Upper lobe of left lung (tissue), 6 donors: ENCODE measurements around the gene FOXP4. TPM values are rescaled to one million over a fixed set of nuclear protein-coding genes. Genes with fewer than 3 reads are reported as not detected.

ENCODE experiments used
- ATAC-seq, 2 donors: fragments of 200-7000 bp; cut with Tn5 transposase; one replicate each; pipeline ENCODE4 v1.9.1; 2022; ENCODE audit warnings: mild to moderate bottlenecking in 2 of 2, moderate library complexity in 2 of 2; ENCODE audit not compliant: low FRiP score in 2 of 2
- DNase-seq, 2 donors: peaks; one replicate each; pipeline ENCODE4 v3.0.0-alpha.2; 2019 to 2020
- H3K27ac ChIP-seq, 4 donors: fragments of 200-600 bp; sonication (generic); one replicate each; pipeline ENCODE4 v1.5.1; 2016 to 2019
- H3K27me3 ChIP-seq, 4 donors: fragments of 200-600 bp; sonication (generic); one replicate each; pipeline ENCODE4 v1.5.1; 2017 to 2019
- H3K36me3 ChIP-seq, 4 donors: fragments of 200-600 bp; sonication (generic); one replicate each; pipeline ENCODE4 v1.5.1; 2016 to 2019
- H3K4me1 ChIP-seq, 4 donors: fragments of 200-600 bp; sonication (generic); one replicate each; pipeline ENCODE4 v1.5.1; 2018 to 2019
- H3K4me3 ChIP-seq, 4 donors: fragments of 200-600 bp; sonication (generic); one replicate each; pipeline ENCODE4 v1.5.1; 2017 to 2019; ENCODE audit warnings: mild to moderate bottlenecking in 2 of 4, moderate library complexity in 1 of 4
- H3K9me3 ChIP-seq, 4 donors: fragments of 200-600 bp; sonication (generic); one replicate each; pipeline ENCODE4 v1.5.1; 2018 to 2019
- EP300 ChIP-seq, 4 donors: sonication (generic); formaldehyde crosslinking; IDR thresholded peaks; one replicate each; pipeline ENCODE4 v1.5.1; 2017; ENCODE audit warnings: antibody characterized with exemption in 4 of 4, control low read depth in 2 of 4
- POLR2A ChIP-seq, 4 donors: fragments of 450-650 bp; IDR thresholded peaks; one replicate each; pipeline ENCODE4 v1.5.1; 2016 to 2017; ENCODE audit warnings: antibody characterized with exemption in 4 of 4, mild to moderate bottlenecking in 2 of 4
- POLR2AphosphoS5 ChIP-seq, 2 donors: sonication (generic); formaldehyde crosslinking; IDR thresholded peaks; one replicate each; pipeline ENCODE4 v1.5.1; 2017; ENCODE audit warnings: antibody characterized with exemption in 2 of 2
- WGBS, 2 donors: methylation state at CpG; one replicate each; pipeline ENCODE4 v1.1.5; 2017 to 2018; 5-methylcytosine and 5-hydroxymethylcytosine counted together
- total RNA-seq, 6 donors: library from RNA; depleted of rRNA in 4 of 6; stranded (reverse); fragments of >200 nt in 4 of 6; gene quantifications; one replicate each; pipeline versions ENCODE4 v1.1.0 to v1.2.1, GENCODE V29; 2016 to 2021
- TF ChIP-seq, protein P1 (sequence below), 6 experiments: fragments of 450-650 bp in 4 of 6; fragments of 200-600 bp in 2 of 6; sonication (generic) in 2 of 6; IDR thresholded peaks; one replicate each; pipeline ENCODE4 v1.5.1; 2016 to 2019; ENCODE audit warnings: antibody characterized with exemption in 6 of 6
- donor health status: DM: no; HTN: no; CAD: no; lungs with moderate emphysema.
- donor health status: DM: no; HTN: yes; CAD: no; lungs with severe emphysema.

FOXP4 gene
- total RNA-seq, 6 donors from 2014 or later = 21.0 to 52.2 (median 27.7) TPM

DNA sequence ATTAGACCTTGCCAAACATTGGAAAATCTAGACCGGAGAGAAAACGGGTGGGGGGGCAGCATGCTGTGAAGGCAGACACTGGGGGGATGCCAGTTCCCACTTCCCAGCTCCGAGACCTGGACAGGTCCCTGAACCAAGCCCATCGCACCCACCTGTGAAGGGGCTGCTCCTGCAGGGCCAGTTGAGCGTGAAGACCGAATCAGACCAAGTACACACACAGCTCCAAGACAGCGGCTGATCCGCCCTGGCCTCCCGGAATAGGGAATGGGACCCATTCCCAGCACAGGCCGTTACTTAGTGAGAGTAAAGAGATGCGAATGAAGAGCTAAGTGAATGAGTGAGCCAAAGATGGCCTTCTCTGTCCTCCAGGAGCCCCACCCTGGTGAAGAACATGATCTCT is 50.6 kb downstream of the FOXP4 start:
- Histone ChIP-seq H3K27ac (no peak overlapping the region), H3K4me1 (no peaks in the 10 kb centered on the region), H3K9me3 (no peaks in the 10 kb centered on the region), H3K36me3 (peaks cover 0 to 55% (median 35%) of the 10 kb centered on the region in 4 donors), H3K27me3 (no peaks in the 10 kb centered on the region), H3K4me3 (no peak overlapping the region)
- TF ChIP-seq EP300 (IDR thresholded peaks at IDR 0.05) = no peak
- TF ChIP-seq POLR2A (IDR thresholded peaks at IDR 0.05) = no peak
- no peak for TF ChIP-seq POLR2AphosphoS5 (IDR thresholded peaks at IDR 0.05)
- TF ChIP-seq, protein P1, sequence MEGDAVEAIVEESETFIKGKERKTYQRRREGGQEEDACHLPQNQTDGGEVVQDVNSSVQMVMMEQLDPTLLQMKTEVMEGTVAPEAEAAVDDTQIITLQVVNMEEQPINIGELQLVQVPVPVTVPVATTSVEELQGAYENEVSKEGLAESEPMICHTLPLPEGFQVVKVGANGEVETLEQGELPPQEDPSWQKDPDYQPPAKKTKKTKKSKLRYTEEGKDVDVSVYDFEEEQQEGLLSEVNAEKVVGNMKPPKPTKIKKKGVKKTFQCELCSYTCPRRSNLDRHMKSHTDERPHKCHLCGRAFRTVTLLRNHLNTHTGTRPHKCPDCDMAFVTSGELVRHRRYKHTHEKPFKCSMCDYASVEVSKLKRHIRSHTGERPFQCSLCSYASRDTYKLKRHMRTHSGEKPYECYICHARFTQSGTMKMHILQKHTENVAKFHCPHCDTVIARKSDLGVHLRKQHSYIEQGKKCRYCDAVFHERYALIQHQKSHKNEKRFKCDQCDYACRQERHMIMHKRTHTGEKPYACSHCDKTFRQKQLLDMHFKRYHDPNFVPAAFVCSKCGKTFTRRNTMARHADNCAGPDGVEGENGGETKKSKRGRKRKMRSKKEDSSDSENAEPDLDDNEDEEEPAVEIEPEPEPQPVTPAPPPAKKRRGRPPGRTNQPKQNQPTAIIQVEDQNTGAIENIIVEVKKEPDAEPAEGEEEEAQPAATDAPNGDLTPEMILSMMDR (IDR thresholded peaks at IDR 0.05) = no peak
- DNase-seq = no peak
- WGBS, 2 donors = 92 to 93% methylated on average over 9 to 11 of the region's 11 CpGs
- ATAC-seq = no peak

DNA sequence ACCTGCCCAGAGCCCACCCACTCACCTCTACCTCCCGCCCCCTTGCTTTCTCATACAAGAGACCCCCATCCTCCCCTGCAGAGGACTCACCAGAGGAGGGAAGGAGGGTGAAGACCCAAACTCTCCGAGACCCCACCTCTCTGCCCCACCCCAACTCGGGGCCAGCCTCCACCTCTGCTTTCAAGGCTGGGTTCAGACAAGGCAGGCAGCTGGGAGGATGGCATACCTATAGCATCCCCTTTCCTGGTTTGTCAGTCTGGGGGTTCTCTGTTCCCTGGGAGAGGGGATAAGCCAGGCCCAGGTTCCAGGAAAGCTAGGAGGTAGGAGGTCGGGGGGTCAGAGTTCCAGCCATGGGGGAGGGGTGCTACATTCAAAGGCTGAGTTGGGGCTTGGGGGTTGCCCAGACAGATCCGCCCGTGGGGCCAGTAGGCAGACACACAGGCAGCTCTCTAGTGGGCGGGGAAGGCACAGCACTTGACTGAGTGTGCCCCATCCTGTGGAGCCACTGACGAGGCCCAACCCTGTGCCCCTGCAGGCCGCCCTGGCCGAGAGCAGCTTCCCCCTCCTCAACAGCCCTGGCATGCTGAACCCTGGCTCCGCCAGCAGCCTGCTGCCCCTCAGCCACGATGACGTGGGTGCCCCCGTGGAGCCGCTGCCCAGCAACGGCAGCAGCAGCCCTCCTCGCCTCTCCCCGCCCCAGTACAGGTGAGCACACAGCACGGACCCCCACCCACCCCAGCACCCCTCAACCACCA is 51.2 kb downstream of the FOXP4 start:
- H3K4me3 ChIP-seq = no peak overlapping the region
- 90 to 94% methylated on average over 14 to 17 of the region's 19 CpGs for WGBS, 2 donors
- H3K27ac ChIP-seq = no peak overlapping the region
- DNase-seq (no peak), ATAC-seq (no peak)
- peaks cover 0 to 55% (median 35%) of the 10 kb centered on the region in 4 donors for H3K36me3 ChIP-seq
- no peaks in the 10 kb centered on the region for H3K27me3 ChIP-seq
- H3K9me3 ChIP-seq = no peaks in the 10 kb centered on the region
- H3K4me1 ChIP-seq = peaks cover 0 to 2% (median 0%) of the 10 kb centered on the region in 4 donors
- TF ChIP-seq, protein P1 (IDR thresholded peaks at IDR 0.05) = no peak
- TF ChIP-seq EP300 (IDR thresholded peaks at IDR 0.05) (no peak), POLR2AphosphoS5 (IDR thresholded peaks at IDR 0.05) (no peak)

DNA sequence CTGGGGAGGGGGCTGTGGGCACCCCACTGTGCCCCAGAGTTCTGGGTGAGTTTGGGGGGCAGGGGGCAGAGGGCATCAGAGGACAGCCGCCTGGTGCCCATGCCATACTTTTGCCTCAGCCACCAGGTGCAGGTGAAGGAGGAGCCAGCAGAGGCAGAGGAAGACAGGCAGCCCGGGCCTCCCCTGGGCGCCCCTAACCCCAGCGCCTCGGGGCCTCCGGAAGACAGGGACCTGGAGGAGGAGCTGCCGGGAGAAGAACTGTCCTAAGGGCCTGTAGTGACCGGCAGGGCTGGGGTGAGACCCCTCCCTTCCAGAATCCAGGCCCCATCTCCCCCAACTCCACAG is 52.5 kb downstream of the FOXP4 start:
- peaks cover 7 to 13% (median 9%) of the 10 kb centered on the region in 4 donors for H3K4me1 ChIP-seq
- H3K4me3 ChIP-seq = no peak overlapping the region
- H3K36me3 ChIP-seq = peaks cover 0 to 49% (median 34%) of the 10 kb centered on the region in 4 donors
- no peak overlapping the region for H3K27ac ChIP-seq
- no peaks in the 10 kb centered on the region for H3K9me3 ChIP-seq
- TF ChIP-seq POLR2A (IDR thresholded peaks at IDR 0.05) (no peak), EP300 (IDR thresholded peaks at IDR 0.05) (no peak), POLR2AphosphoS5 (IDR thresholded peaks at IDR 0.05) (no peak)
- TF ChIP-seq, protein P1 (IDR thresholded peaks at IDR 0.05) = no peak
- no peak for ATAC-seq
- no peak for DNase-seq
- no peaks in the 10 kb centered on the region for H3K27me3 ChIP-seq
- 80% methylated on average over 6 of the region's 8 CpGs; no CpG with 5 or more reads in 1 of the 2 donors for WGBS, 2 donors

DNA sequence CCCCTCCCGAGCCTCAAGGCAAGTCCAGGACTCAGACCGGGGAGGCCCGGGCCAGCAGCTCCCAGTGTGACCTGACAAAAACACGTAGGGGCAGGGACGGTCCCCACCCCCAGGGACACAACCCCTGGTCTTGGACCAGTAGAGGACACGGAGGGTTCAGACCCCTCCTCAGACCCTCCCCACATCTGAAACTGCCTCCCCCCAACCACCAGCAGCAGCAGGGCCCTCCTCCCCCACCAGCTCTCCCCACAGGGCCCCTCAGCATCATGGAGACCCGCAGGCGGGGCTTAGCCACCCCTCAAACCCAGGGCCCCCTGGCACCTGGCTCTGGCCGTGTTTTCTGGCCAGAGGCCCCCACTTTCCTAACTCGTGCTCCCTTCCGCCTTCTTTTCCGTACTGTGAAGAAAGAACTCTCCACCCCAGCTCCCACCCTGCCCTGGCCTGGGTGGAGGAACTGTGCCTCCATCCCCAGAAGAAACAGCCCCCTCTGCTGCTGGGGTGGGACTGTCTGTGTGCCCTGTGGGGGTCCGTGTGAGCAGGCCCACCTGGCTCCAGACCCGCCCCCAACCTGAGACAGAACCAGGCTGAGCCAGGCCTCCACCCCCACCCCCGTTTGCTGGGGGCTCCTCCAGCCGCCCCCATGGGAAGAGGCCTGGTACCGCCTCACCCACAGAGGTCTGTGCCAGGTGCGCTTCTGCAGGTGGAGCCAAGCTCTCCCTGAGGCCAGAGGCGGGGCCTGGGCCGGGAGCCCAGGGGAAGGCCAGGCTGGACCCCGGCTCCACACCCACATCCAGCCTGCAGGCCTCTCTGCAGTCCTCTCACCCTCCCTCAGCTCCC is 53.1 kb downstream of the FOXP4 start:
- Histone ChIP-seq H3K27ac (no peak overlapping the region), H3K27me3 (no peaks in the 10 kb centered on the region), H3K4me1 (peaks cover 7 to 13% (median 9%) of the 10 kb centered on the region in 4 donors), H3K9me3 (no peaks in the 10 kb centered on the region), H3K36me3 (peaks cover 0 to 49% (median 33%) of the 10 kb centered on the region in 4 donors), H3K4me3 (no peak overlapping the region)
- ATAC-seq (no peak), DNase-seq (peak in 1 of 2 donors; percentile 70)
- TF ChIP-seq POLR2A (IDR thresholded peaks at IDR 0.05) = no peak
- 77 to 84% methylated on average over 6 to 20 of the region's 21 CpGs for WGBS, 2 donors

DNA sequence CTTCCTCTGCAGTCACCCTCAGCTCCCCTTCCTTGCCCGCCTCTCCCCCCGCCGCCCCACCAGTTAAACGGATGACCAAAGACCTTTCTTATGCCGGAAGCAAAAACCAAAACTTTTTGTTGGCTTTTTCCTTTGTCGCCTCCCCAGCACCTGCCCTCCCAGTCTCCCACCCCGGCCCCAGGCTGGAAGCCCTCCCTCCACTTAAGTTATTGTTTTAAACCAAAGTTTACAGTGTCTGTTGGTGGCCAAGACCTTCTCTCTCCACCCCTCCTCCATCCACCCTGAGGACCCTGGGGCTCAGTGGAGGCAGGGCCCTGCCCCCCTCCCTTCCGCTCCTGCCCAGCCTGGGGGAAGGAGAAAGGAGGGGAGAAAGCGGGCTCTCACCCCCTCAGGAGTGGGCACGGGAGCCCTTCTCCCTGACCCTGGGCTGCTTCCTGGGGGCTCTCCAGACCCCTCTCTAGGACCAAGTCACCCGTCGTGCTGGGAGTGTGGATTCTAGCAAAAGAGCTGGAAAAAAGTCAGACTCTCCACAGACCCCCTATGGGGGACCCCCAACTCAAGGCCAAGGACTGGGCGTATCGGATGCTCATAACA is 53.8 kb downstream of the FOXP4 start:
- Histone ChIP-seq H3K27ac (no peak overlapping the region), H3K27me3 (no peaks in the 10 kb centered on the region), H3K36me3 (peaks cover 0 to 44% (median 28%) of the 10 kb centered on the region in 4 donors), H3K4me3 (no peak overlapping the region), H3K9me3 (no peaks in the 10 kb centered on the region), H3K4me1 (peaks cover 7 to 13% (median 9%) of the 10 kb centered on the region in 4 donors)
- no peak for TF ChIP-seq POLR2AphosphoS5 (IDR thresholded peaks at IDR 0.05)
- no peak for TF ChIP-seq EP300 (IDR thresholded peaks at IDR 0.05)
- no peak for TF ChIP-seq POLR2A (IDR thresholded peaks at IDR 0.05)
- no peak for ATAC-seq
- DNase-seq = no peak
- WGBS, 2 donors = 85 to 88% methylated on average over 14 of the region's 14 CpGs
